Breast epithelium (tissue), 4 donors: Measurements from ENCODE around the gene SCPEP1. TPM values are rescaled to one million over a fixed set of nuclear protein-coding genes. Genes with fewer than 3 reads are reported as not detected.

Experiments
- DNase-seq, 2 donors: peaks; one replicate each; pipeline ENCODE4 v3.0.0-alpha.2; 2019; ENCODE audit warnings: low spot score in 2 of 2
- H3K27ac ChIP-seq, 2 donors: fragments of 200-600 bp; sonication (generic) in 1 of 2; one replicate each; pipeline ENCODE4 v1.5.1; 2016 to 2019; ENCODE audit warnings: mild to moderate bottlenecking in 1 of 2
- H3K27me3 ChIP-seq, 2 donors: fragments of 200-600 bp; sonication (generic) in 1 of 2; one replicate each; pipeline versions ENCODE4 v1.5.1 to v1.6.0; 2017 to 2019; ENCODE audit warnings: control low read depth in 1 of 2, mild to moderate bottlenecking in 1 of 2
- H3K36me3 ChIP-seq: fragments of 200-600 bp; one replicate; pipeline ENCODE4 v1.5.1; 2019
- H3K4me1 ChIP-seq, 2 donors: fragments of 200-600 bp; sonication (generic); one replicate each; pipeline ENCODE4 v1.5.1; 2016 to 2019; ENCODE audit warnings: control low read depth in 1 of 2
- H3K4me3 ChIP-seq, 3 donors: fragments of 200-600 bp; sonication (generic); 1 replicate in 2 of 3; 2 replicates in 1 of 3; pipeline ENCODE4 v1.5.1; 2016 to 2019; ENCODE audit warnings: mild to moderate bottlenecking in 3 of 3, moderate library complexity in 2 of 3
- H3K9me3 ChIP-seq, 2 donors: fragments of 200-600 bp; sonication (generic) in 1 of 2; one replicate each; pipeline ENCODE4 v1.5.1; 2016 to 2019; ENCODE audit warnings: control low read depth in 1 of 2
- CTCF ChIP-seq, 3 donors: fragments of 450-650 bp; IDR thresholded peaks; one replicate each; pipeline ENCODE4 v1.5.1; 2016 to 2017; ENCODE audit warnings: antibody characterized with exemption in 3 of 3, mild to moderate bottlenecking in 3 of 3, moderate library complexity in 3 of 3
- POLR2A ChIP-seq: fragments of 450-650 bp; IDR thresholded peaks from one replicate; pipeline ENCODE4 v1.6.1; 2016; ENCODE audit warnings: antibody characterized with exemption, mild to moderate bottlenecking, moderate library complexity
- POLR2AphosphoS5 ChIP-seq, 3 donors: sonication (generic); formaldehyde crosslinking; IDR thresholded peaks; one replicate each; pipeline ENCODE4 v1.6.1; 2017; ENCODE audit warnings: antibody characterized with exemption in 3 of 3
- intact Hi-C: fragments of 100-400 bp; cut with DNase I; formaldehyde crosslinking; loops from one replicate; pipeline ENCODE4 v1.15.1; 2023; ENCODE audit warnings: low total_unique reads
- total RNA-seq, 3 donors: library from RNA; depleted of rRNA; stranded (reverse); fragments of >200 nt; gene quantifications; one replicate each; pipeline ENCODE4 v1.1.0, GENCODE V29; 2016

Gene SCPEP1
- total RNA-seq, 3 donors from 2014 or later: 55.4 to 264 (median 146) TPM

DNA sequence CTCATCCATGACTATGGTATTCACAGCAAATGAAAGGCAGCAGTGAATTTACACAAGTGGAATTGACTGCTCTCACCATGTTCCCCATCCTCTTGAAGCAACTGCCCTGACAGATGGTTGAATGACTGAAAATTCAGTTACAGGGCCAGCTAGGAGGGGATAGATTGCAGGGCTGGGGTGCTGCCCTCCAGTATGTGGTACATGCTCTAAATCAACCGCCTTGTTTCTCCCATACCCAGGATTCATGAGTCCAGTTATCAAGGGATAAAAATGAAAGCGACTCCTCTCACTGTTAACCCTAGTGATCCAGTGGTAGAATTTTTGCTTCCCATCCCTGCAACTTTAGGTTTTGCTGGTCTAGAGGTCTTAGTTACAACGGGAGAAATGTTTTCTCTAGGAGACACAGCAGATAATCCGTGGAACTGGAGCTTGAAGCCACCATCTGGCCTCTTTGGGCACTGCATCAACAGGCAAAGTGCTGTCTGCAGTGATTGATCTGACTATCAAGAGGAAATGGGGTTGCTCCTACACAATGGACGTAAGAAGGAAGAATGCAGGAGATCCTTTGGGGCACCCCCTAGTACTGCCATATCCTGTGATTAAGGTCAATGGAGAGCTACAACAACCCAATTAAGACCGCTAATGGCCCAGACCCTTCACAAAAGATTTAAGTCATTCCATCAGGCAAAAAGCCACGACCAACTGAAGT lies 32.0 kb downstream of the SCPEP1 start:
- Histone ChIP-seq H3K4me3 (peak overlapping the region in 1 of 3 donors; percentile 11), H3K27ac (no peak overlapping the region), H3K4me1 (no peaks in the 10 kb centered on the region), H3K27me3 (no peaks in the 10 kb centered on the region), H3K9me3 (no peaks in the 10 kb centered on the region), H3K36me3 (no peaks in the 10 kb centered on the region)
- no peak for TF ChIP-seq POLR2A
- peak; percentile 58 to 79 (median 65) for TF ChIP-seq CTCF (IDR thresholded peaks at IDR 0.05)
- TF ChIP-seq POLR2AphosphoS5 (IDR thresholded peaks at IDR 0.05): no peak
- intact Hi-C loops: no loop called here
- no peak for DNase-seq

GRCh38 chr17:57010487-57010886 lies 32.6 kb downstream of the SCPEP1 start:
- intact Hi-C loops: no loop called here
- Histone ChIP-seq H3K4me3 (no peak overlapping the region), H3K27me3 (no peaks in the 10 kb centered on the region), H3K4me1 (no peaks in the 10 kb centered on the region), H3K36me3 (no peaks in the 10 kb centered on the region), H3K9me3 (no peaks in the 10 kb centered on the region), H3K27ac (no peak overlapping the region)
- no peak for DNase-seq
- TF ChIP-seq CTCF (IDR thresholded peaks at IDR 0.05) (no peak), POLR2AphosphoS5 (IDR thresholded peaks at IDR 0.05) (no peak), POLR2A (no peak)

- Histone ChIP-seq H3K27me3 (no peaks in the 10 kb centered on the region), H3K4me3 (no peak overlapping the region), H3K4me1 (no peaks in the 10 kb centered on the region), H3K27ac (no peak overlapping the region), H3K36me3 (no peaks in the 10 kb centered on the region), H3K9me3 (no peaks in the 10 kb centered on the region)
- DNase-seq: no peak
- intact Hi-C loops: no loop called here
- TF ChIP-seq POLR2AphosphoS5 (IDR thresholded peaks at IDR 0.05) (no peak), CTCF (IDR thresholded peaks at IDR 0.05) (no peak)
Observed at GRCh38 chr17:57011491-57012015, 33.6 kb downstream of the SCPEP1 start.

- Histone ChIP-seq H3K27ac (peak overlapping the region; percentile 48 to 75), H3K4me1 (no peaks in the 10 kb centered on the region), H3K4me3 (no peak overlapping the region), H3K9me3 (no peaks in the 10 kb centered on the region), H3K36me3 (no peaks in the 10 kb centered on the region), H3K27me3 (no peaks in the 10 kb centered on the region)
- TF ChIP-seq CTCF (IDR thresholded peaks at IDR 0.05) (no peak), POLR2A (no peak), POLR2AphosphoS5 (IDR thresholded peaks at IDR 0.05) (no peak)
- intact Hi-C loops: no loop called here
- DNase-seq: no peak
Observed at GRCh38 chr17:57016071-57016763, 38.3 kb downstream of the SCPEP1 start.

DNA sequence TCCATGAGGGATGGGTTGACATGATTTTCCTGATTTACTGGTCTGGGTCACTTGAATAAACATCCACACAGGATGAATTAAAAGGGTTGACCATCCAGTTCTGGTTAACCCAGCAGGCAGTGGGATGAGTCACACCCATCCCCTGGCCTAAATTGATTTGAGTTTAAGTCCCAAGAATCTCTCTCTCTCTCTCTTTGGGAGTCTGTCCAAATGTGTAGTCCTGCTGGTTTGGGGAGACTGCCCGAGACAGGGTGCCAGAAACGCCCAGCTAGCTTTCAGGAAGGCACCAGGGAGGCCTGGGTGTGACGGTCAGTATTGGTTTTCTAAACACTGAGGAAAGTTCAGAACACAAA lies 38.8 kb downstream of the SCPEP1 start:
- Histone ChIP-seq H3K9me3 (no peaks in the 10 kb centered on the region), H3K4me1 (no peaks in the 10 kb centered on the region), H3K36me3 (no peaks in the 10 kb centered on the region), H3K4me3 (no peak overlapping the region), H3K27ac (peak overlapping the region; percentile 48 to 83), H3K27me3 (no peaks in the 10 kb centered on the region)
- DNase-seq: peak in 1 of 2 donors; percentile 53
- intact Hi-C loops: no loop called here
- TF ChIP-seq POLR2AphosphoS5 (IDR thresholded peaks at IDR 0.05) (no peak), CTCF (IDR thresholded peaks at IDR 0.05) (no peak), POLR2A (no peak)
